HuH-7.5 (cell line): ENCODE data around the gene MPRIP.
"Not testable (repeated sequence)": the region's sequence is repeated elsewhere in the genome, so short reads cannot be mapped to it uniquely, and the experiment has no call there.

Experiments
- DNase-seq: peaks from one replicate; pipeline ENCODE4 v3.0.0; 2011; ENCODE audit warnings: low spot score

The MPRIP gene

GRCh38 chr17:17168401-17168800, 126.1 kb downstream of the MPRIP start:
- no peak for DNase-seq

GRCh38 chr17:17169396-17169795, 127.1 kb downstream of the MPRIP start:
- no peak for DNase-seq

GRCh38 chr17:17170346-17170985, 128.2 kb downstream of the MPRIP start:
- no peak for DNase-seq

- DNase-seq: no peak
Measured at GRCh38 chr17:17171186-17171585, 128.9 kb downstream of the MPRIP start.

GRCh38 chr17:17172001-17172939, 130.0 kb downstream of the MPRIP start:
- DNase-seq: no peak

GRCh38 chr17:17172990-17173389, 130.7 kb downstream of the MPRIP start:
- DNase-seq: no peak

- no peak for DNase-seq
Measured at GRCh38 chr17:17173921-17174320, 131.7 kb downstream of the MPRIP start.

GRCh38 chr17:17175340-17175739, 133.1 kb downstream of the MPRIP start:
- DNase-seq: no peak

GRCh38 chr17:17175917-17176316, 133.7 kb downstream of the MPRIP start:
- DNase-seq: no peak

GRCh38 chr17:17176341-17176740, 134.1 kb downstream of the MPRIP start:
- no peak for DNase-seq

GRCh38 chr17:17177176-17177575, 134.9 kb downstream of the MPRIP start:
- DNase-seq: no peak

GRCh38 chr17:17179371-17179827, 137.1 kb downstream of the MPRIP start:
- DNase-seq: no peak

- DNase-seq: no peak
Measured at GRCh38 chr17:17180141-17180603, 137.9 kb downstream of the MPRIP start.

- DNase-seq: no peak
Measured at GRCh38 chr17:17180741-17181525, 138.7 kb downstream of the MPRIP start.

GRCh38 chr17:17181666-17182597, 139.7 kb downstream of the MPRIP start:
- DNase-seq: no peak

GRCh38 chr17:17182598-17183136, 140.4 kb downstream of the MPRIP start:
- no peak for DNase-seq

GRCh38 chr17:17183744-17184143, 141.5 kb downstream of the MPRIP start:
- no peak for DNase-seq

GRCh38 chr17:17184985-17185757, 142.9 kb downstream of the MPRIP start:
- not testable (repeated sequence) for DNase-seq

GRCh38 chr17:17186051-17186450, 143.8 kb downstream of the MPRIP start:
- DNase-seq: no peak
